ENCODE results near the gene ARF5.

- TF ChIP-seq CTCF (conservative IDR thresholded peaks at IDR 0.05; ENCODE audit: low read depth, low read length) (peak; percentile 59), EZH2phosphoT487 (IDR thresholded peaks at IDR 0.05; ENCODE audit: borderline replicate concordance, low read length) (no peak), EZH2 (IDR thresholded peaks at IDR 0.05; ENCODE audit: low read length, unreplicated experiment) (no peak)
These were observed 10.1 kb downstream of the ARF5 start for GRCh38 chr7:127598318-127598717.
